OCI-LY1 (cell line): Measurements from ENCODE around the gene TTLL5.
A peak's percentile ranks its signal among the peaks of the same experiment; 100 is the strongest.

Source experiments
- H2AFZ ChIP-seq: fragments of 200-600 bp; sonication (generic), shearing (Covaris generic); 2 replicates; pipeline ENCODE4 v1.6.0; 2014; ENCODE audit warnings: antibody characterized with exemption, mild to moderate bottlenecking, low read length
- H3F3A ChIP-seq: fragments of 200-600 bp; sonication (generic), shearing (Covaris generic); 2 replicates; pipeline ENCODE4 v1.6.0; 2014; ENCODE audit warnings: mild to moderate bottlenecking, antibody characterized with exemption, low read length, moderate library complexity; ENCODE audit not compliant: insufficient read depth
- H3K27ac ChIP-seq: fragments of 200-600 bp; sonication (generic); 2 replicates; pipeline ENCODE4 v1.5.1; 2014; ENCODE audit warnings: low read length, mixed run types, mild to moderate bottlenecking, low read depth; ENCODE audit not compliant: poor library complexity, severe bottlenecking
- H3K27me3 ChIP-seq: fragments of 200-600 bp; sonication (generic); 2 replicates; pipeline ENCODE4 v1.6.0; 2014; ENCODE audit warnings: antibody characterized with exemption, mild to moderate bottlenecking, low read length, moderate library complexity; ENCODE audit not compliant: insufficient read depth
- H3K36me3 ChIP-seq: fragments of 200-600 bp; sonication (generic); 2 replicates; pipeline ENCODE4 v1.6.1; 2014; ENCODE audit warnings: mild to moderate bottlenecking, antibody characterized with exemption, low read length, moderate library complexity, mixed read lengths; ENCODE audit not compliant: insufficient read depth
- H3K4me1 ChIP-seq: fragments of 200-600 bp; sonication (generic); 2 replicates; pipeline ENCODE4 v1.5.1; 2014; ENCODE audit warnings: mild to moderate bottlenecking, low read length, moderate library complexity; ENCODE audit not compliant: insufficient read depth, severe bottlenecking
- H3K4me2 ChIP-seq: fragments of 200-600 bp; sonication (generic), shearing (Covaris generic); 2 replicates; pipeline ENCODE4 v1.6.1; 2014; ENCODE audit warnings: low read length
- H3K4me3 ChIP-seq: fragments of 200-600 bp; sonication (generic); 2 replicates; pipeline ENCODE4 v1.5.1; 2014; ENCODE audit warnings: low read length, low read depth, mild to moderate bottlenecking, mixed read lengths; ENCODE audit not compliant: poor library complexity, severe bottlenecking
- H3K79me2 ChIP-seq: fragments of 200-600 bp; shearing (Covaris generic); 2 replicates; pipeline ENCODE4 v1.6.1; 2016; ENCODE audit warnings: mixed run types, low read length, mixed read lengths; ENCODE audit not compliant: insufficient read depth
- H3K9ac ChIP-seq: fragments of 200-600 bp; sonication (generic), shearing (Covaris generic); 2 replicates; pipeline ENCODE4 v1.6.1; 2014; ENCODE audit warnings: mild to moderate bottlenecking, low read length, mixed read lengths
- H3K9me2 ChIP-seq: fragments of 200-600 bp; sonication (generic), shearing (Covaris generic); 2 replicates; pipeline ENCODE4 v1.6.1; 2014; ENCODE audit warnings: low read depth, mild to moderate bottlenecking, low read length, mixed read lengths
- H3K9me3 ChIP-seq: fragments of 200-600 bp; shearing (Covaris generic); 2 replicates; pipeline ENCODE4 v1.6.1; 2014; ENCODE audit warnings: low read length, mixed read lengths
- H4K20me1 ChIP-seq: fragments of 200-600 bp; sonication (generic), shearing (Covaris generic); 2 replicates; pipeline ENCODE4 v1.6.0; 2016; ENCODE audit warnings: mild to moderate bottlenecking, low read length; ENCODE audit not compliant: insufficient read depth
- EZH2 ChIP-seq: fragments of 200-600 bp; sonication (generic), shearing (Covaris generic); IDR thresholded peaks from 2 replicates; pipeline ENCODE4 v1.8.0; 2017; ENCODE audit warnings: borderline replicate concordance, mixed run types, mild to moderate bottlenecking, antibody characterized with exemption, low read length, moderate library complexity, mixed read lengths
- TF ChIP-seq, protein P1 (sequence below): fragments of 200-600 bp; sonication (generic), shearing (Covaris generic); IDR thresholded peaks from 2 replicates; pipeline ENCODE4 v1.5.1; 2017; ENCODE audit warnings: mild to moderate bottlenecking, antibody characterized with exemption, low read length, moderate library complexity, mixed read lengths

TTLL5 gene

DNA sequence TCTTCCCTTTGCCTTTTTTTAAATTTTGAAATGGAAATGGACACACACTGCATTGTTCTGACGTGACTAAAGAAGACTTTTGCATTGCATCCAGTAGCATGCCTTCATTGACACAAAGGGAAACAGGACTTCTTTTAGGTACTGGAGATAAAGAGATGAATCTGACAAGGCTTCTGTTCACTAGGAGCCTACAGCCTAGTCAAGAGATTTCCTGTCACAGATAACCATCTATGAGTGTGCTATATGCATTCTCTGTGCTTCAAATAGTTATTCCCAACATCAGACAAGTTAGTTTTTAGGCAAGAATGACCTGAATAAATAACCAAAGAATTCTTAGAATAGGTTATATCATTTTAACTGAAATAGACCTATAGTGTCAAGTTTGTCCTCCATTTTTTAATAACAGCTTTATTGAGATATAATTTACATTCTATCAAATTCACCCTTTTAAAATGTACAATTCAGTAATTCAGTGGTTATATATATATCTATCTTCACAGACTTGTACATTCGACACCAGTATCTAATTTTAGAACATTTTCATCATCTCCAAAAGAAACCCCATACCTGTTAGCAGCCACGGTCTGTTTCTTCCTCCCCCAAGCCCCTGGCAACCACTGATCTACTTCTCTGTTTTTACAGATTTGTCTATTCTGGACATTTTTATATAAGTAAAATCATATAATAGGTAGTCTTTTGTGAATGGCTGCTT lies 122.7 kb downstream of the TTLL5 start:
- Histone ChIP-seq H3K9me3 (peaks cover 3% of the 10 kb centered on the region; the same call in 1 of the 2 replicates), H3K79me2 (no peaks in the 10 kb centered on the region), H3F3A (no peaks in the 10 kb centered on the region), H3K36me3 (peaks cover 24% of the 10 kb centered on the region), H3K4me3 (no peak overlapping the region), H3K27ac (no peak overlapping the region), H3K4me1 (no peaks in the 10 kb centered on the region), H3K9ac (no peak overlapping the region), H3K9me2 (no peaks in the 10 kb centered on the region), H2AFZ (no peak overlapping the region), H3K27me3 (no peaks in the 10 kb centered on the region), H4K20me1 (no peaks in the 10 kb centered on the region), H3K4me2 (no peak overlapping the region)
- no peak for TF ChIP-seq EZH2
- TF ChIP-seq, protein P1, sequence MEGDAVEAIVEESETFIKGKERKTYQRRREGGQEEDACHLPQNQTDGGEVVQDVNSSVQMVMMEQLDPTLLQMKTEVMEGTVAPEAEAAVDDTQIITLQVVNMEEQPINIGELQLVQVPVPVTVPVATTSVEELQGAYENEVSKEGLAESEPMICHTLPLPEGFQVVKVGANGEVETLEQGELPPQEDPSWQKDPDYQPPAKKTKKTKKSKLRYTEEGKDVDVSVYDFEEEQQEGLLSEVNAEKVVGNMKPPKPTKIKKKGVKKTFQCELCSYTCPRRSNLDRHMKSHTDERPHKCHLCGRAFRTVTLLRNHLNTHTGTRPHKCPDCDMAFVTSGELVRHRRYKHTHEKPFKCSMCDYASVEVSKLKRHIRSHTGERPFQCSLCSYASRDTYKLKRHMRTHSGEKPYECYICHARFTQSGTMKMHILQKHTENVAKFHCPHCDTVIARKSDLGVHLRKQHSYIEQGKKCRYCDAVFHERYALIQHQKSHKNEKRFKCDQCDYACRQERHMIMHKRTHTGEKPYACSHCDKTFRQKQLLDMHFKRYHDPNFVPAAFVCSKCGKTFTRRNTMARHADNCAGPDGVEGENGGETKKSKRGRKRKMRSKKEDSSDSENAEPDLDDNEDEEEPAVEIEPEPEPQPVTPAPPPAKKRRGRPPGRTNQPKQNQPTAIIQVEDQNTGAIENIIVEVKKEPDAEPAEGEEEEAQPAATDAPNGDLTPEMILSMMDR, result no peak

DNA sequence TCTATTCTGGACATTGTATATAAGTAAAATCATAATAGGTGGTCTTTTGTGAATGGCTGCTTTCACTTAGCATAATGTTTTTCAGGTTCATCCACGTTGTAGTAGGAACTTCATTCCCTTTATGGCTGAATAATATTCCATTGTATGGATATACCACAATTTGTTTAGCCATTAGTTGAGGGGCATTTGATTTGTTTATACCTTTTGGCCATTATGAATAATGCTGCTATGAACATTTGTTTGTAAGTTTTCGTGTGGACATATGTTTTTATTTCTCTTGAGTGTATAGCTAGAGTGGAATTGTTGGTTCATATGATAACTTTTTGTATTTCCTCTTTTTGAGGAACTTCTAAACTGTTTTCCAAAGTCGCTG lies 123.3 kb downstream of the TTLL5 start:
- Histone ChIP-seq H4K20me1 (no peaks in the 10 kb centered on the region), H3K27ac (no peak overlapping the region), H3K9me2 (no peaks in the 10 kb centered on the region), H3K27me3 (no peaks in the 10 kb centered on the region), H3K36me3 (peaks cover 24% of the 10 kb centered on the region), H3K4me1 (no peaks in the 10 kb centered on the region), H3K9ac (no peak overlapping the region), H3F3A (no peaks in the 10 kb centered on the region), H3K9me3 (peaks cover 3% of the 10 kb centered on the region; the same call in 1 of the 2 replicates), H3K79me2 (no peaks in the 10 kb centered on the region), H3K4me3 (no peak overlapping the region), H2AFZ (no peak overlapping the region), H3K4me2 (no peak overlapping the region)
- TF ChIP-seq EZH2, result no peak
- TF ChIP-seq, protein P1, result no peak

DNA sequence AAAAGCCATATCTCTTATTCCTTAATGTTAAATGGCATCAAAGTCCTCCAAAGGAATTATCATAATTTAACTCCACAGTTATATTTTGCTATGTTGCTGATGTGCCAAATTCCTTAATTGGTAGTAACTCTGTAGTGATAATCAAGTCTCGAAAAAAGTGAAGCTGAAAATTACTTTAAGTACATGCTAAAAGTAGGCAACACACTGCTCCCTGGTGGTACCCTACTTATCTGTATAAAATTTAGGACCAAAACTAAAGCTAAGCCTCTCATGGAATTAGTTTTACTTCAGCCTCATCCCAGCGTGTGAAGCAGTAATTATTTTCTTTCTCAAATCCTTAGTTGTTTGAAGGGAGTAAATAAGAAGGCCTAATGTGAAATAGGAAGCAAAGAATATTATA lies 132.8 kb downstream of the TTLL5 start:
- Histone ChIP-seq H3K4me1 (no peaks in the 10 kb centered on the region), H2AFZ (no peak overlapping the region), H3K9me2 (no peaks in the 10 kb centered on the region), H3K27me3 (no peaks in the 10 kb centered on the region), H3K27ac (no peak overlapping the region), H3F3A (no peaks in the 10 kb centered on the region), H3K9ac (no peak overlapping the region), H3K9me3 (no peaks in the 10 kb centered on the region), H3K4me3 (no peak overlapping the region), H3K4me2 (no peak overlapping the region), H3K36me3 (peaks cover 8% of the 10 kb centered on the region; the same call in 1 of the 2 replicates), H4K20me1 (no peaks in the 10 kb centered on the region), H3K79me2 (no peaks in the 10 kb centered on the region)
- TF ChIP-seq EZH2, result no peak
- TF ChIP-seq, protein P1, result peak; percentile 29; the same call in 1 of the 2 replicates
